ENCODE results near the gene SDS.
A peak's percentile ranks its signal among the peaks of the same experiment; 100 is the strongest.

SDS gene

DNA sequence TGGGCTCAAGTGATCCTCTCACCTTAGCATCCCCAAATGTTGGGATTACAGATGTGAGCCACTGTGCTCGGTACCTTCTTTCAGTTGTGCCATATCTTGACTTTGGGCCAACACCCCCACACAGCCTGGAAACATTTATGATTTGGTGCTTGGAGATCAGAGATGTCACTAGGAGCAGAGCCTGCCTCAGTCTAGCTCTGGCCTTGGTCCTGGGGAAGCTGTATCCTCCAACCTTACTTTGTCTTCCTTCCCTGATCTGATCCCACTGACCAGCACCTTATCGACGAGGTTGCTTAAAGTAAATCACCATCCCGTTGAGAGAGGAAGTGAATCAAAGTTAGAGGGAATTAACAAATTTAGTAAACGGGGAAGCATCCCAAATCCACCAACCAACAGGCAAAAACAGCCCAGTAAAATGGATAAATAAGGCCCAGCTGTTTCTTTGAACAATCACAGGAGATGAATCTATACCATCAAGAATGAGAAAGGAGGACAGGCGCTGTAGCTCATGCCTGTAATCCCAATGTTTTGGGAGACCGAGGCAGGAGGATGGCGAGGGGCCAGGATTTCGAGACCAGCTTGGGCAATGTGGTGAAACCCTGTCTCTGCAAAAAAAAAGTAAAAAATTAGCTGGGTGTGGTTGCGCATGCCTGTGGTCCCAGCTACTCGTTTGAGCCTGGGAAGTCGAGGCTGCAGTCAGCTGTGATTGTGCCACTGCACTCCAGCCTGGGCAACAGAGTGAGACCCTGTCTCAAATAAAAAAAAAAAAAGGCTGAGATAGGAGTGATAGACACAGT, 41.9 kb downstream of the SDS start:
- Histone ChIP-seq H3K36me3 (replicated peaks; ENCODE audit: insufficient read depth, low read length) (no peaks in the 10 kb centered on the region), H3K9me3 (replicated peaks; ENCODE audit: insufficient read depth, low read length) (no peaks in the 10 kb centered on the region), H4K20me1 (ENCODE audit: insufficient read depth, low read length) (no peaks in the 10 kb centered on the region), H3K4me1 (ENCODE audit: low read length) (no peaks in the 10 kb centered on the region), H3K27me3 (replicated peaks; ENCODE audit: insufficient read depth, low read length) (no peaks in the 10 kb centered on the region), H3K9ac (ENCODE audit: low read length) (no peak overlapping the region), H3K79me2 (ENCODE audit: low read length) (no peaks in the 10 kb centered on the region), H2AFZ (ENCODE audit: low read length) (no peak overlapping the region), H3K27ac (ENCODE audit: low read length) (no peak overlapping the region), H3F3A (ENCODE audit: insufficient read depth, low read length) (no peaks in the 10 kb centered on the region), H3K4me2 (ENCODE audit: low read depth, low read length) (no peak overlapping the region), H3K9me2 (replicated peaks; ENCODE audit: insufficient read depth, low read length) (no peaks in the 10 kb centered on the region), H3K4me3 (ENCODE audit: low read length) (no peak overlapping the region)
- TF ChIP-seq EZH2phosphoT487 (IDR thresholded peaks at IDR 0.05; ENCODE audit: low read length) (no peak), EZH2 (optimal IDR thresholded peaks at IDR 0.05; ENCODE audit: low read depth, low read length) (no peak)
- TF ChIP-seq, protein P1, sequence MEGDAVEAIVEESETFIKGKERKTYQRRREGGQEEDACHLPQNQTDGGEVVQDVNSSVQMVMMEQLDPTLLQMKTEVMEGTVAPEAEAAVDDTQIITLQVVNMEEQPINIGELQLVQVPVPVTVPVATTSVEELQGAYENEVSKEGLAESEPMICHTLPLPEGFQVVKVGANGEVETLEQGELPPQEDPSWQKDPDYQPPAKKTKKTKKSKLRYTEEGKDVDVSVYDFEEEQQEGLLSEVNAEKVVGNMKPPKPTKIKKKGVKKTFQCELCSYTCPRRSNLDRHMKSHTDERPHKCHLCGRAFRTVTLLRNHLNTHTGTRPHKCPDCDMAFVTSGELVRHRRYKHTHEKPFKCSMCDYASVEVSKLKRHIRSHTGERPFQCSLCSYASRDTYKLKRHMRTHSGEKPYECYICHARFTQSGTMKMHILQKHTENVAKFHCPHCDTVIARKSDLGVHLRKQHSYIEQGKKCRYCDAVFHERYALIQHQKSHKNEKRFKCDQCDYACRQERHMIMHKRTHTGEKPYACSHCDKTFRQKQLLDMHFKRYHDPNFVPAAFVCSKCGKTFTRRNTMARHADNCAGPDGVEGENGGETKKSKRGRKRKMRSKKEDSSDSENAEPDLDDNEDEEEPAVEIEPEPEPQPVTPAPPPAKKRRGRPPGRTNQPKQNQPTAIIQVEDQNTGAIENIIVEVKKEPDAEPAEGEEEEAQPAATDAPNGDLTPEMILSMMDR (IDR thresholded peaks at IDR 0.05; ENCODE audit: low read length), result no peak
- no peak for DNase-seq

DNA sequence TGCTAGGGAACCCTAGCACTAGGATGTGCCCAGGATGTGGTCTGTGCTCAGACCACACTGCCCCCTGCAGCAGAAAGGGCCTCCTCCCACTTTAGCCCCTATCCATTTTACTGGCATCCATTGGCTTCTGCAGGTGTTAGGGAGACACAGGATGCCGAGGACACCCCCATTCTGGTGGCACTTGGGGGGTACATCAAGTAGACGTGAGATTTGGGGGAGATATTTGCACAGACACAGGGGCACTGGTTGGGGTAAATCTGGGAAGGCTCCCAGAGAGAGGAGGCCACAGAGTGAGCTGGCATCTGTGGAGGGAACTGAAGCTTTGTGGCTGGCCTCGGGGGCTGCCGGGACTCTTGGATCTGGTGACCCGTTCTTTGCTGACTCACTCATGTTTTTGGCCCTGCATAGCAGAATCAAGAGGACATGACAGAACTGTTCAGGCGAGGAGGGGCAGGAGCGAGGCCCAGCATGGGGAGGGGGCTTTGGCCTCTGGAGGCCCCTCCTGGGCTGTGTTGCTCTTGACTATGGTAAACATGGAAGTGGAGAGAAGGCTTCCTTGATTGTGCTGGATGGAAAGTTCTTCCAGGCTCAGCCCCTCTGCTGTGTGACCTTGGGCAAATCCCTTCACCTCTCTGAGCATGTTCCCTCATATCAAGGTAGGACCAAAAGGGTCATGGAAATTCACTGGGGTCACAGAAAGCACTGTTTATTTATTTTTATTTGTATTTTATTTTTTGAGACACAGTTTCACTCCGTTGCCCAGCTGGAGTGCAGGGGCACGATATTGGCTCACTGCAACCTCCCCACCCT, 43.5 kb downstream of the SDS start:
- TF ChIP-seq, protein P1 (IDR thresholded peaks at IDR 0.05; ENCODE audit: low read length), result no peak
- no peak for TF ChIP-seq EZH2phosphoT487 (IDR thresholded peaks at IDR 0.05; ENCODE audit: low read length)
- no peak for TF ChIP-seq EZH2 (optimal IDR thresholded peaks at IDR 0.05; ENCODE audit: low read depth, low read length)
- Histone ChIP-seq H3K9ac (ENCODE audit: low read length) (no peak overlapping the region), H3K4me2 (ENCODE audit: low read depth, low read length) (no peak overlapping the region), H3K9me3 (replicated peaks; ENCODE audit: insufficient read depth, low read length) (no peaks in the 10 kb centered on the region), H3K9me2 (replicated peaks; ENCODE audit: insufficient read depth, low read length) (no peaks in the 10 kb centered on the region), H3K4me3 (ENCODE audit: low read length) (no peak overlapping the region), H2AFZ (ENCODE audit: low read length) (no peak overlapping the region), H3K27ac (ENCODE audit: low read length) (no peak overlapping the region), H3K27me3 (replicated peaks; ENCODE audit: insufficient read depth, low read length) (no peaks in the 10 kb centered on the region), H3K79me2 (ENCODE audit: low read length) (no peaks in the 10 kb centered on the region), H3K36me3 (replicated peaks; ENCODE audit: insufficient read depth, low read length) (no peaks in the 10 kb centered on the region), H3K4me1 (ENCODE audit: low read length) (no peaks in the 10 kb centered on the region), H4K20me1 (ENCODE audit: insufficient read depth, low read length) (no peaks in the 10 kb centered on the region), H3F3A (ENCODE audit: insufficient read depth, low read length) (no peaks in the 10 kb centered on the region)
- DNase-seq, result no peak

DNA sequence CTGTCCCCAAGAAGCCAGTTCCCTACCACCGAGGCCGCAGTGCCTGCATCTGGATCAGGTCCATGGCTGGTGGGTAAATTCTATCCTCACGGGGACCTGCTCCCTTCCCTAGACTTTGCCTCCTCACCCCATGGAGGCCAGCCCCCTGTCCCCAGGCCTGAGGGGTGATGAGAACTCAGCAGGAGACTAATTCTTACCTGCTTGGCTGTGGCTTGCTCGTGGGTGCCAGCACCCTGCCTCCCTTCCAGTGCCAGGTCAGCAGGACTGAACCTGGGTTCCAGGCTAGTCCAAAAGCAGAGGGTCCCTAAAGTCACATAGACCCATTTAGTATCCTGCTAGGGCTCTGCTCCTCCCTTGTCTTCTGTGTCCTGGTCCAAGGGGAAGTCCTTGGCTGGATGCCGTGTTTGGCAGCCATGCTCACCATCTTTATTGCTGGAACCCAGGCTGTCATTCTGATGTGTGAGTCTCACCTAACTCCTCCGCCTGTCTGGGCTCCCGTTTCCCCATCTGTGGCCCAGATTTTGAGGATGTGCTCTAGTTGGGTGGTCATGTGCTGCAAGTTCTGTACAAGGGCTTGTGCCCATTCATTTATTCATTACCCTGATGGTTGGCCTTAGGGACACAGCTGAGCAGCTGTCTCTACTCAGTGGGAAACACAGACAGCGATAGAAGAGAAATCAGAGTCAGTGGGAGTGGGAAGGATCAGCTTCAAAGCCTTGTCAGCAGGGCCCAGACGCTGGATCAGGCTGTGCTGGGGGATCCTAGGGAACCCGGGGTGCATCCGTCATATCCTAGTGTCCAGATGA, 44.4 kb downstream of the SDS start:
- Histone ChIP-seq H4K20me1 (ENCODE audit: insufficient read depth, low read length) (no peaks in the 10 kb centered on the region), H2AFZ (ENCODE audit: low read length) (peak overlapping the region; percentile 56), H3K27ac (ENCODE audit: low read length) (no peak overlapping the region), H3K79me2 (ENCODE audit: low read length) (no peaks in the 10 kb centered on the region), H3K9ac (ENCODE audit: low read length) (peak overlapping the region; percentile 48; the same call in 1 of the 2 replicates), H3F3A (ENCODE audit: insufficient read depth, low read length) (no peaks in the 10 kb centered on the region), H3K36me3 (replicated peaks; ENCODE audit: insufficient read depth, low read length) (no peaks in the 10 kb centered on the region), H3K9me2 (replicated peaks; ENCODE audit: insufficient read depth, low read length) (no peaks in the 10 kb centered on the region), H3K9me3 (replicated peaks; ENCODE audit: insufficient read depth, low read length) (no peaks in the 10 kb centered on the region), H3K27me3 (replicated peaks; ENCODE audit: insufficient read depth, low read length) (no peaks in the 10 kb centered on the region), H3K4me2 (ENCODE audit: low read depth, low read length) (peak overlapping the region; percentile 59), H3K4me1 (ENCODE audit: low read length) (no peaks in the 10 kb centered on the region), H3K4me3 (ENCODE audit: low read length) (peak overlapping the region; percentile 69)
- TF ChIP-seq, protein P1 (IDR thresholded peaks at IDR 0.05; ENCODE audit: low read length), result no peak
- TF ChIP-seq EZH2 (optimal IDR thresholded peaks at IDR 0.05; ENCODE audit: low read depth, low read length) (no peak), EZH2phosphoT487 (IDR thresholded peaks at IDR 0.05; ENCODE audit: low read length) (no peak)
- DNase-seq, result no peak

Data from MM.1S (cell line).